ENCODE measurements around the gene ZNF516.

ZNF516 gene

DNA sequence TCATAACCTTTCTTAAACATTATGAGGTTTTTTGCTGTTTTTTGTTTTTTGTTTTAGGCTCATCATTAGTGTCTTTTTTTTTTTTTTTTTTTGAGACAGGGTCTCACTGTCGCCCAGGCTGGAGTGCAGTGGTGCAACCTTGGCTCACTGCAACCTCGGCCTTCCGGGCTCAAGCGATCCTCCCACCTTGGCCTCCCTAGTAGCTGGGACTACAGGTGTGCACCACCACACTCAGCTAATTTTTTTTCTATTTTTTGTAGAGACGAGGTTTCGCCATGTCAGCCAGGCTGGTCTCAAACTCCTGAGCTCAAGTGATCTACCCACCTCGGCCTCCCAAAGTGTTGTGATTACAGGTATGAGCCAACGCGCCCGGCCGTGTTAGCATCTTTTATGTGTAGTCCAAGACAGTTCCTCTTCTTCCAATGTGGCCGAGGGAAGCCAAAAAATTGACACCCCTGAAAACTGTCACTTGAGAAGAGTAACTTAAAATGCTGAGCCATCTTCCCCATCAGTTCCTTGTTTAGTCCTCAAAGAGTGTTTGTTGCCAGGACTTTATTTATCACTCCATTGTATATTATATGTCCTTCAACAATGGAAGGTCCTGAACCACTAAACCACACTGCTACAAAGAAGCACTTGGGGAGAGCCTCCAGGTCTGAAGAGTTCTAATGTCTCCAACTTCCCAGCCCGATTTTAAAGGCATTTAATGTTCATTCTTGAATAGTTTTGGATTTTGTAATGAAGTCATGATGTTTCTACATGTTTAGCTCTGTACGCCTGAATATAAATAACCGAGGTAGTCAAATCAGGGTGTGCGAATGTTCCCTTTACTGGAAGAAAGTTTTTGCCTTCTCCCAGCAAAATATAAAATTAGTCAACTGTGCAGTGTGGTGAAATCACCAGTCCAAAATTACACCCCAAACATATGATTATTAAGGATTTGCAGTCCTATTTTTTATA is 26.4 kb downstream of the ZNF516 start:
- DNase-seq: no peak

DNA sequence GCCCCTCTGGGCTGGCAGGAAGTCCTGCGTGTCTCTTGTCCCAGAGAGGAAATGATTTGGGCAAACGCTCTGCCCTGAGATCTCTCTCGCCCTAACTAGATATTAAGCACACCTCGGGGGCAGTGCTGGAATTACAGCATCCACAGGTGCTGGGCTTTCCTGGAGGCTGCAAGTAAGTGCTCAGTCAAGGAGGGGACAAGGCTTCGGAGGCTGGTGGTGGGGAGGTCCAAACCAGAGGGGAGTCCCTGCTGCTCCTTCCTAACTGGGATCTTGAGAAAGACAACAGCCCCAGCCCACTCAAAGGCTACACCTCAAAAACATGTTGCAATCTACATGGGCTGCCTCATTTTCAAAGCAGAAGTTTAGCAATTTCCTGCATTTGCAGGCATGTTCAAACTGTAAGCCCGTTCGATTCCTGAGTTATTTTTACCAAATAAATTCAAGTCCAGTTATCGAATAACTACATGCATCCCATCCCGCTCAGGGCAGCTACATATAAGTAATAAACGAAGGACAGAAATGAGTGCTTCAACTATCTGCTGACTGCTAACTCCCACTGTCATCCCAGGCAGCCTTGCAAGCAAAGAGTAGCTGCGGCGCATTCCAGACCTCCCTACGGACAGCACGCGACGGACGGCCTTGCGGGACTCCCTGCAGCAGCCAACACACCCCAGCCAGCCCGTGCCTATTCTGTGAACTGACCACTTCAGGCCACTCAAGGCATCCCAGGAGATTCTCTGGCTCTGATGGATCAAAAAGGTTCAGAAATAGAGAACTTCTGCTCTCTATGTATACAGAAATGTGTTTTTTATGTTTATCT is 27.5 kb downstream of the ZNF516 start:
- DNase-seq: no peak

DNA sequence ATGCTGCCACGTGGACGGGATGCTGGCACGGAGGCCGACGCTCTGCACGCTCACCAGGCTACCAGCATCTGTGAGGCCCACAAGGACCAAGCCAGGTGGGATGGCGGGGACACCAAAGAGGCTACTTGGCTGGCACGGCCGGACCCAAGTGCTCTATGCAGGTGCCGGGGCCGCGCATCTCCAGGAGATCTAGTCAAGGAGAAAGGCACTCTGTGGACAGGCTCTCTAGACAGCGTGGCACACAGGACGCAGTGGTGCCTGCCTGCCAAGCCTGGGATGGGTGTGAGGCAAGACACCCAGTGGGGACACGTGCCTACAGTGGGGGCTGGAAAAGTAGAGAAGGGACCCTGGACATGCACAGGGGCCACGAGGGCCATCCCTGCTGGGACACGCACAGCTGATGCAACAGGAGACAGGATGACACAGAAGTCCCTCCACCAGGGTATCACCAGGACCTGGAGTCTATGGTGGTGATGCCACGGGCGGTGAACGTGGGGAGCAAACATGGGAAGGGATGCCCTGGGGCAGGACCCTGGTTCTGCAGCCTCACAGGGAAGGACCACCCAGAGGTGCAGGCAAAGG is 28.5 kb downstream of the ZNF516 start:
- no peak for DNase-seq

DNA sequence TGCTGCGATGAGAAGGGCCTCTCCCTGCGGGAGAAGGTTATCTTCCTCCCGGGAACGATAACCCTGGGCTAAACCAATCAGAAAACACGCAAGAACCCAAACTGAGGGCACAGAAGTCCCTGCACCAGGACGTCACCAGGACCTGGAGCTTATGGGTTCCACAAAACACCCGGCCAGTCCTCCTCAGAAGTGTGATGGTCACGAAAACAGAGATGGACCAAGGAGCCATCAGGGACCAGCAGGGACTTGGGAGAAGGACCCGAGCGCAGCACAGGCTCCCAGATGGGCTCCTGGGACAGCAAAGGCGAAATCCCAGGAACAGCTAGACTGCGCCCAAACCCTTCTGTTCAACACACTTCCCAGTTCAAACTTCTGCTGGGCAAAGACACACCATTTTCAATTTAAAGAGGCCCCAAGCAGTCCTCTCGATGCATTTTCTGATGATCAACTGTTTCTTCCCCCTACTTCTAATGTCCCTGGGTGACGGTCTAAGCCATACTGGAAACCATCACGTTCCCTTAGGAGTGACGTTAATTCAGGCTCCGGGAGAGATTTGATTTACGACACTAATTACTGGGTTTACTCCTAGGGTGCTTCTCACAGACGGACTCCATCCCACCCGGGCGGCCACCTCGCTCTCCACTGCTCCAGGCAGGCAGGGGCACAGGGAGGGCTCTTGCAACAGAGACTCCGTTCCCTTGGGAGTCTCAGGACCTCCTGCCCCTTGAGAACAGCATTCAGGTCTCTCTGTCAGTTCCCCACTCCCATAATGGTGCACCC is 29.2 kb downstream of the ZNF516 start:
- DNase-seq: no peak

DNA sequence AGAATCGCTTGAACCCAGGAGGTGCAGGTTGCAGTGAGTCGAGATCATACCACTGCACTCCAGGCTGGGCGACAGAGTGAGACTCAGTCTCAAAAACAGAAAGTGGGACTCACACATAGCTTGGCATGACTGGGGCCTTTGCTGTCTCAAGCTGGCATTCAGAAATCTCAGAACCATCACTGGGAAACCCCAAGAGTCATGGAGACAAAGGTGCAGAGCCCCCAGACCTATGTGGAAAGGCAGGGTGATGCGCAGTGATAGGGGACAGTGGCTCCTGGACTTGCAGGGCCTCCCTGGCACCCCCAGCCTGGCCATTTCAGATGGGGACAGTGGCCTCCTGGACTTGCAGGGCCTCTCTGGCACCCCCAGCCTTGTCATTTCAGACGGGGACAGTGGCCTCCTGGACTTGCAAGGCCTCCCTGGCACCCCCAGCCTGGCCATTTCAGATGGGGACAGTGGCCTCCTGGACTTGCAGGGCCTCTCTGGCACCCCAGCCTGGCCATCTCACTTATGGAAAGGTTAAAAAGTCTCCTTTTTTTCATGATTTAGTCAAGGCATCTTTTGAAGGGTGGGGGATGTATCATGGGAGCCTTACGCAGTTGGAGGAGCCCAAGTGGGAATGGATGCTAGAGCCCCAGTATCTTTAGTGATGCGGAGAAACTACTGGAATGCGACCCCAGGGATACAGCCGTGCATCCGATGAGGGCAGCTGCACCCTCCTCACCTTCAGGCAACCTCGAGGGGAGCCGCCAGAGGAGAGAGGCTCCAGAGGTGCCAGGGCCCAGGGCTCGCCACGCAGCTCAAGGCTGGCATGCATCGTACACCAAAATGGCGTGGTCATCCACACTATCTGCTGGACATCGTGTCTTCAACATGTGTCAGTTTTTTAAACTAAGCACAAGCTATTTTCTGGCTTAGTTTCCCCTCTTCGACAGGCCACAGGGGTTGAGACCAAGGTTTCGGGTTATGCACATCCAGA is 30.5 kb downstream of the ZNF516 start:
- no peak for DNase-seq

DNA sequence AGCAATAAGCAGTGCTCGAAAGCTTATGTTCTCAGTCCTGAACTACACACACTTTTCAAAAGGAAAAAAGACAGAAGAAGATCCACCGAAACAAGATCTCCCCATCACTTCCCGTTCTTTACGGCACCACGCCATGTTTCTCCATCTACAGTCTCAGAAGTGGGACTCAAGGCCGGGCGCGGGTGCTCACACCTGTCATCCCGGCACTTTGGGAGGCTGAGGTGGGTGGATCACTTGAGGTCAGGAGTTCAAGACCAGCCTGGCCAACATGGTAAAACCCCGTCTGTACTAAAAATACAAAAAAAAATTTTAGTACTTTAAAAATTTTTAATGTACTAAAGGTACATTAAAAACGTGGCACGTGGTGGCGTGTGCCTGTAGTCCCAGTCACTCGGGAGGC is 31.2 kb downstream of the ZNF516 start:
- DNase-seq: no peak

DNA sequence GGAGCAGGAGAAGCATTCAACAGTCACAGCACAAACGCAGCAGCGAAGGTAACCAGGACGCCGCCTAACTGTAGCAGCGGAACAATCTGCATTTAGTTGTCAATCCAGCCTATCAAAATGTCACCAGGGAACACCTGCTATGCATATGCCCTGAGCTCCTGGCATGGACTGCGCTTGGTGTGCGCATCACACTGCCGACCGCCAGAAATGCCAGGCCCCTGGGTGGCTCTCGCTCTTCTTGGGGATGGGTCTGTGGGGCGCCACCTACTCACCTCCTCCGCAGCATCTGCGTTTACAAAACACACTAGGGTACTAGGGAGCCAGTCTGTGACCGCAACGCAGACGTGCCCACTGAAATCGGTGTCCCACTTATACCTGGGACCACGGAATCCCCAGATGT is 31.7 kb downstream of the ZNF516 start:
- DNase-seq: no peak

DNA sequence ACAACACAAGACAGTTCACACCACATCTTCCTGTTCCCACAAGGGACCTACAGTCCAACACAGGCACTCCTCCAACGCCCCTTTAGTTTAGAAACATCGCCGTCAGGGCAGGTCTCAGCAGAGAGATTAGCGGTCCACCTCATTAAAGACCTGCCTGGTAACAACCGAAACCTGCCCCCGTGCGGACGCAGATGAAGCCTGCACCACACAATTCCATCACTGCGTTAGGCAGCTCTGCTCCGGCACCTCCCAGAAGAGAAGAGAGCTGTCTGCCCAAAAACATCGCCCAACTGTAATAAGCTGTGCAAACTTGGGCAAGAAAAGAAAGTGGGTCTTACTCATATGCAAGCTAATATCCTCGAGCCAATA is 32.7 kb downstream of the ZNF516 start:
- no peak for DNase-seq

DNA sequence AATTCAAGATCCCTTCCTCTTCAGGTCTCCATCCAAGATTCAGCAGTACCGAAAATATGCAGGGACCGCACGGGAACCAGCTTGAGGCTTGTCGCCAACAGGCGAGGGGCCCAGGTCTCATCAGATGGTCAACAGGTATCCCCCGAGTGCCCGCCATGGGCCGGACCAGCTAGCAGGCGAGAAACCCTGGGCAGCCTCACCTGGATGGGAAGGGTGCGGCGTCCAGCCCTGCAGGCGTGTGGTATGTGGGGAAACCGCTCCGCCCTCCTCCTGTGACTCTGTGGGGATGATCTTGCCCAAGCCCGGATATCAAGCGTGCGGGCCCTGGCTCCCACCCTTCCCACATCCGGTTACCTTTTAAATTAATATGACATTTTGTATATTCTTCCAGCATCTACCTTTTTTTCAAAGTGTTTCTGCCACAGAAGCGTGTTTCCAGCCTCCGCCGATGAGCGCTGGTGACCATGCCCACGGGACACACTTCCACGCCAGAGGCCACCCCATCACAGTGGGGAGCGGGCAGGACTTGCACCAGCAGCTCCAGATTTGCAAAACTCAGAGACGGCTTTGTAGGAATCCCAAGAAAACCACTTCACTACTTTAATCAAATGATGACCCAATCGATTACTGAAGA is 33.2 kb downstream of the ZNF516 start:
- no peak for DNase-seq

DNA sequence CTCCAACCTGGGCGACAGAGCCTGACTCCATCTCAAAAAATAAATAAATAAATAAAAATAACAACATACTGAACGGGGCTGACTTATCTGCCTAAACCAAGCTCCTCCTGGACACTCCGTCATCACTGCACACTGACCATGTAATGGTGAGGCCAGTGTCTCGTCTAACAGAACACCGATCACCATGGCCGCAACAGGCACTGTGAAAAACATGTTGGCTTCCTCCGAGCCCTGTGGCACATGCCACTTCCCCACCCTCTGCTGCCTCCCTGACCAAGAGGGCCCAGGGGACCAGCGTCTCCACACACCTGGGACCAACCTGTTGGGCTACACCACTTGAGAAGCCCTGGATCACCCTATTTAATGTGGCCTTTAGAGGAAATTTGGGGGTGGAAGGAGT is 33.9 kb downstream of the ZNF516 start:
- no peak for DNase-seq

DNA sequence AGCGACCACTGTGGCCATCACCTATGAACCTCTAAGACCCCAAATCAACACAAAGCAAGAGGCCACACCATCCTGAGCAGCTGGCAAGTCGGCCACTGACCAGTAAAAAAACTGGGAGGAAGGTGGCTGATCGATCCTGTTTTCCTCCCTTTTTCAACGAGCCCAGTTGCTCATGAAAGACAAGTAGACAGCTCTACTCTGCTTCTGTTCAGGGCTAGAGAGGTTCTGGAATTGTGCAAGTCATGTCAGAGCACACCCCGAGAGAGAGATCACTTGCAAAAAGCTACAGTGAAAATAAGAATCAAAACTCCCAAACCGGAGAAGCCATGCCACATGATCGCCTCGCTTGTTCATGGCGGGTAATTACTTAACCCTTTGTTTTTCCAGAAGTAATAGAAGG is 34.6 kb downstream of the ZNF516 start:
- DNase-seq: no peak

DNA sequence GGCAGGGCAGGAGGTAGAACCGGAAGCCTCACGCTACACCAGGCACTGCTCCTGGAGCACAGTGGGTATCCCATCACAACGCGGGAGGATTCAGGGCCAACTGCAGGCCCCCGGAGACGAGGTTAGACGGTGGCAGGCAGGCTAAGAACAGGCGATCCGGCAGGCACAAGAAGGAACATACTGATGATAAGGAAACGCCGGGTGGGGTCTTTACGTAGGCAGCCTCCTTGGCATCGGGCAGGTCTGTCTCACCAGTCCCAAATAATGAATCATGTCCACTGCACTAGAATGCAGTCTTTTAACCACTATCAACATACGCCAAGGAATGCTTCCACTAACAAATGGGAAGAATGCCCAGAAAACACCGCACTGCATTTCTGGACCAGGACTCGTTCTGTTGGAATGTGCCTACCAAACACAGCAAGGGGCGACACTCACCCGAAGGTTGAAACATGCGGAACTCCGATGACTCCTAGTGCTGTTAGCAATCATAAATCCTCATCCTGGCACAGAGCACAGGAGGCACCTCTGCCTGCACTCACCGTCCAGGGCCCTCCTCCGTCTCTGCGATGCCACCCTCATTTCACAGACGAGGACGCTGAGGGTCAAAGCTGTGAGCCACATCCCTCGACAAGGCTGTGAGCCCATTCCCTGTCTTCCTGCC is 35.2 kb downstream of the ZNF516 start:
- no peak for DNase-seq

DNA sequence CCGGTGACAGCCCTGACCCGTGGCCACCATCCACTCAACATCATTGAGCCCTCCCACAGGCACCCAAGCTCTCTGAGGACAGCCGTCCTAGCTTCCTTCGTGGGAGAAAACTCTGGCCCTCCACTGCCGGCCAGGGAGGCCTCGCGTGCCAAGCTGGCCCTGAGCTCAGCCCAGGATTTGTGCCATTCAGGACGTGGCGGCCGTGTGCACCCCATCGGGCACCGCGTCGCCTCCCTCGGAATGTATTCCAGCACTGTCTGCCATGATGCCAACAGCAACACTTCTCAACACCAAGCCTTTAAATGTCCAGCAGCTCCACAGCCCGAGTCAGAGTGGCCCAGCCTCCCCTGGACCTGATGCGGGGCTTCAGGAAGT is 35.7 kb downstream of the ZNF516 start:
- DNase-seq: no peak

DNA sequence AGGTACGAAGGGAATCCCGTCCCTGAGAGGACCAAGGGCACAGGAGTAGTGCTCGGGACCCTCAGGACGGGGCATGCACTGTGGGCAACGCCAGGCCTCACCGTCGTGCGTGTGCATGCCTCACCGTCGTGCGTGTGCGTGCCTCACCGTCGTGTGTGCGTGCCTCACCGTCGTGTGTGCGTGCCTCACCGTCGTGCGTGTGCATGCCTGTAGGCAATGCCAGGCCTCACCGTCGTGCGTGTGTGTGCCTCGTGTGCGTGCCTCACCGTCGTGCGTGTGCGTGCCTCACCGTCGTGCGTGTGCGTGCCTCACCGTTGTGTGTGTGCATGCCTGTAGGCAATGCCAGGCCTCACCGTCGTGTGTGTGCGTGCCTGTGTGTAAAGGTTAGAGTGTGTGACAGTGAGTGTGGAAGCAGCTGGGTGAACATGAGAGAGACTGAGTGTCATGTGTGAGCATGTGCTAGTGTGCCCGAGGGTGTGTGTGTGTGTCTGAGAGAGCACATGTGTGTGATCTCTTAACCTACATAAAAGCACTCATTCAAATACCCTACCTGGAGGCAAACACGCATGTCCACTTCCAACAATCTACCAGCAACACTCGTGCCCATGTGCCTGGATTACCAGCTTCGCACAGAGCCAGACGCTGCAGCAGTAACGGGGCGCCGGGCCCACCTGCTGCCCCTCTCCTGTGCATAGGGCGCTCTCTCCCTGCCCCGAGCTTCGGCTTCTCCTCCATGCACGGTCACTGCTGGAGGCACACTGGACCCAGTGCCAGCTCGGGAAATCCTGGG is 36.3 kb downstream of the ZNF516 start:
- DNase-seq: no peak

DNA sequence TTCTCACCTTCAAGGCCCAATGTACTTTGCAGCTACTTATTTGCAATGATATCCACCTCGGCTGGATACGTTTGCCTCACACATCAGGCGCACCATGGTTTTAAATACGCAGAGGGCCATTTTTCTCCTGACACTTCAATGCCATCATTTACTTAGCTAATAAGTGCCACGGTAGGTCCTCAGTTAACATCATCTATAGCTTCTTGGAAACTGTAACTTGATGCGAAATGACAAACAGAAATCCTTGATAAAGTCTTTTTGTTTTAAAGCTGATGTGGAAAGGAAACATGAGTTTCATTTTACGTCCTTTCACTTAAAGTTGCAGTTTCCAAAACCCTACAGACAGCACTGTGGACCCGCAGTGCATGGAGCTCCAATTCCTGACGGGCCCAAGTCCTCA is 37.1 kb downstream of the ZNF516 start:
- no peak for DNase-seq

DNA sequence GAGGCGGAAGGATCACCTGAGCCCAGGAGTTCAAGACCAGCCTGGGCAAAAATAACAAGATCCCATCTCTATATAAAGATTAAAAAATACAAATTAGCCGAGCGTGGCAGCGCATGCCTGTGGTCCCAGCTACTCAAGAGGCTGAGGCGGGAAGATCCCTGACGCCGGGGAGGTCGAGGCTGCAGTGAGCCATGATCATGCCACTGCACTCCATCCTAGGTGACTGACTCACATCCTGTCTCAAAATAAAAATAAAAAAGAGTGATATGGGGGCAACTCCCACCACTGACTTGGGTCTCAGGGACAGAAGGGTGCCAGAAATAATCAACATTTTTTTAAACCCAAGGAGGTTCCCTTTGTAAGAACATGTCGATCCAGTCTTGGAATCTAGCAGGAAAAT is 37.6 kb downstream of the ZNF516 start:
- no peak for DNase-seq

DNA sequence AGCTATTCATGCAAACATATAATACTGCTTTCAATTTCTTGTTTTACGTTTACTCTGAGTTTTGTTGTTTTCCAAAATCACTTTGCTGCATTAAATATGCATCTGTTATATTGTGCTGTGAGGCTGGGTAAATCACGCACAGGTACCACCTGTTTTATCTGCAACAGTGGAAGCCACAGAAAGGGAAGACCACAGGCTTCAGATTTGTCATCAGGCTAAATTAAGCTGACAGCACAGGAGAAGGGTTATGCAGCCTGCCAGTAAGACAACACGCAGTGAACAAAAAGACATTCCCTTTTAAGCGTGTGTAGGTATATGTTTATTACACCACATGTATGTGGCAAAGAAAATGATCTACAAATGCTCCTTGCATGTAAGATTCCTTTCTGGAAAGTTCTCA is 38.2 kb downstream of the ZNF516 start:
- no peak for DNase-seq

DNA sequence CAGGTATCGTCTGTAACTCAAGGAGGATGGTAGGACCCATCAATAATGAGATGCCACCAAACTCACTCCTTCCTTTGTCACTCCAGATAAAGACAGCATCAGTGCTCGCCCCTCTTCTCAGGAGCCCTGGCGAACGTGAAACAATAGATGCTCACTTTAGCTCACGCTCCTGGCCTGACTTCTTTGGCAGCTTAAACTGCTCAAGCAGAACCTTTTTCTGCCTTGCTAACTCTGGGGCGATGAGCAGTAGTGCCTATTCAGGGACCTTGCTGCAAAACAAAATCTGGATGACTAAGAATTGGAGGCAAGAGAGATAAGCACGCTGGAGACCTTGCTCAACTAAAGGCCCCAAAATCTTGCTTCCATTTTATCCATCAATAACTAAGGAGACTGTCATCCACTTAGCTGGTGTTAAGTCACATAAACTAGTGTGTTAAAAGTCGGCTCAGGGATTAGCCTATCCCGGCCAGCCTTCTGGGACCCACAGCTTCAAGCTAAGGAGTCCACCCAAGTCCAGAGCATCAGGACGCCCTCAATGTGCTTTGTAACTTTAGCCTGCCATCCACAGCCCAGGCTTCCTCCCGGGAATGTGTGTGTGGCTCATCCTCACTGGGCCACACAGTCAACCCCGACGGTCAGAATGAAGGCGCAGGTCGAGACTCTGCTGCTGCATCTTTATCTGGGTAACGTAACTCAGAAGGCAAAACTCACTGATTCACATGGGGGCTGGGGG is 38.9 kb downstream of the ZNF516 start:
- no peak for DNase-seq
